Measurements from ENCODE around the gene NINL.

Gene NINL

GRCh38 chr20:25532971-25533391 lies 52.4 kb downstream of the NINL start:
- H3K9ac ChIP-seq (ENCODE audit: low read length), result no peak overlapping the region
- H2AFZ ChIP-seq (ENCODE audit: low read length), result no peak overlapping the region
- H3K36me3 ChIP-seq (ENCODE audit: insufficient read depth, low read length), result no peaks in the 10 kb centered on the region
- H3K27ac ChIP-seq (ENCODE audit: low read depth, low read length, poor library complexity, severe bottlenecking), result no peak overlapping the region
- H4K20me1 ChIP-seq (ENCODE audit: insufficient read depth, low read length), result no peaks in the 10 kb centered on the region
- H3K79me2 ChIP-seq (ENCODE audit: insufficient read depth, low read length), result no peaks in the 10 kb centered on the region
- TF ChIP-seq CTCF (IDR thresholded peaks at IDR 0.05; ENCODE audit: low read length) (no peak), EZH2 (IDR thresholded peaks at IDR 0.05; ENCODE audit: borderline replicate concordance, low read length) (no peak)
- H3F3A ChIP-seq (ENCODE audit: insufficient read depth, low read length), result no peaks in the 10 kb centered on the region
- no peaks in the 10 kb centered on the region for H3K9me3 ChIP-seq (ENCODE audit: low read length)
- H3K4me2 ChIP-seq (ENCODE audit: low read length), result no peak overlapping the region
- H3K4me1 ChIP-seq (ENCODE audit: insufficient read depth, low read length, severe bottlenecking), result no peaks in the 10 kb centered on the region
- H3K4me3 ChIP-seq (ENCODE audit: low read depth, low read length, poor library complexity, severe bottlenecking), result no peak overlapping the region
- H3K27me3 ChIP-seq (ENCODE audit: insufficient read depth, low read length), result no peaks in the 10 kb centered on the region
- H3K9me2 ChIP-seq (ENCODE audit: low read depth, low read length), result no peaks in the 10 kb centered on the region

- Histone ChIP-seq H3K9ac (ENCODE audit: low read length) (no peak overlapping the region), H3K36me3 (ENCODE audit: insufficient read depth, low read length) (no peaks in the 10 kb centered on the region), H3K27ac (ENCODE audit: low read depth, low read length, poor library complexity, severe bottlenecking) (no peak overlapping the region), H3K27me3 (ENCODE audit: insufficient read depth, low read length) (no peaks in the 10 kb centered on the region), H3K9me2 (ENCODE audit: low read depth, low read length) (no peaks in the 10 kb centered on the region), H4K20me1 (ENCODE audit: insufficient read depth, low read length) (no peaks in the 10 kb centered on the region), H3K4me3 (ENCODE audit: low read depth, low read length, poor library complexity, severe bottlenecking) (no peak overlapping the region), H3K4me1 (ENCODE audit: insufficient read depth, low read length, severe bottlenecking) (no peaks in the 10 kb centered on the region), H3F3A (ENCODE audit: insufficient read depth, low read length) (no peaks in the 10 kb centered on the region), H3K9me3 (ENCODE audit: low read length) (no peaks in the 10 kb centered on the region), H3K79me2 (ENCODE audit: insufficient read depth, low read length) (no peaks in the 10 kb centered on the region), H3K4me2 (ENCODE audit: low read length) (no peak overlapping the region), H2AFZ (ENCODE audit: low read length) (no peak overlapping the region)
- no peak for TF ChIP-seq EZH2 (IDR thresholded peaks at IDR 0.05; ENCODE audit: borderline replicate concordance, low read length)
- no peak; the same call in 1 of the 2 replicates for TF ChIP-seq CTCF (IDR thresholded peaks at IDR 0.05; ENCODE audit: low read length)
Observed at GRCh38 chr20:25532015-25532751, 53.1 kb downstream of the NINL start.

GRCh38 chr20:25529295-25529951 lies 55.9 kb downstream of the NINL start:
- H3K79me2 ChIP-seq (ENCODE audit: insufficient read depth, low read length), result no peaks in the 10 kb centered on the region
- no peaks in the 10 kb centered on the region for H3K27me3 ChIP-seq (ENCODE audit: insufficient read depth, low read length)
- H3K4me3 ChIP-seq (ENCODE audit: low read depth, low read length, poor library complexity, severe bottlenecking), result no peak overlapping the region
- H3F3A ChIP-seq (ENCODE audit: insufficient read depth, low read length), result no peaks in the 10 kb centered on the region
- no peaks in the 10 kb centered on the region for H3K9me2 ChIP-seq (ENCODE audit: low read depth, low read length)
- no peaks in the 10 kb centered on the region for H3K9me3 ChIP-seq (ENCODE audit: low read length)
- no peak overlapping the region for H3K4me2 ChIP-seq (ENCODE audit: low read length)
- H3K27ac ChIP-seq (ENCODE audit: low read depth, low read length, poor library complexity, severe bottlenecking), result no peak overlapping the region
- H3K9ac ChIP-seq (ENCODE audit: low read length), result no peak overlapping the region
- no peak overlapping the region for H2AFZ ChIP-seq (ENCODE audit: low read length)
- no peaks in the 10 kb centered on the region for H3K4me1 ChIP-seq (ENCODE audit: insufficient read depth, low read length, severe bottlenecking)
- no peaks in the 10 kb centered on the region for H3K36me3 ChIP-seq (ENCODE audit: insufficient read depth, low read length)
- TF ChIP-seq CTCF (IDR thresholded peaks at IDR 0.05; ENCODE audit: low read length), result no peak
- no peak for TF ChIP-seq EZH2 (IDR thresholded peaks at IDR 0.05; ENCODE audit: borderline replicate concordance, low read length)
- no peaks in the 10 kb centered on the region for H4K20me1 ChIP-seq (ENCODE audit: insufficient read depth, low read length)

Data from OCI-LY1 (cell line).